Prostate gland (tissue), 2 donors: ENCODE measurements around the gene ILKAP.

Source experiments
- POLR2A ChIP-seq: fragments of 450-650 bp; IDR thresholded peaks from one replicate; pipeline ENCODE4 v1.6.1; 2016; ENCODE audit warnings: antibody characterized with exemption, mild to moderate bottlenecking
- POLR2AphosphoS5 ChIP-seq: sonication (generic); formaldehyde crosslinking; IDR thresholded peaks from one replicate; pipeline ENCODE4 v1.6.1; 2017; ENCODE audit warnings: antibody characterized with exemption
- TF ChIP-seq, protein P1 (sequence below), 4 experiments: fragments of 200-600 bp in 2 of 4; fragments of 450-650 bp in 2 of 4; sonication (generic) in 2 of 4; IDR thresholded peaks; 1 replicate in 3 of 4; 2 replicates in 1 of 4; pipeline ENCODE4 v1.5.1; 2016 to 2019; ENCODE audit warnings: antibody characterized with exemption in 4 of 4, mild to moderate bottlenecking in 2 of 4, moderate library complexity in 2 of 4

- TF ChIP-seq, protein P1, sequence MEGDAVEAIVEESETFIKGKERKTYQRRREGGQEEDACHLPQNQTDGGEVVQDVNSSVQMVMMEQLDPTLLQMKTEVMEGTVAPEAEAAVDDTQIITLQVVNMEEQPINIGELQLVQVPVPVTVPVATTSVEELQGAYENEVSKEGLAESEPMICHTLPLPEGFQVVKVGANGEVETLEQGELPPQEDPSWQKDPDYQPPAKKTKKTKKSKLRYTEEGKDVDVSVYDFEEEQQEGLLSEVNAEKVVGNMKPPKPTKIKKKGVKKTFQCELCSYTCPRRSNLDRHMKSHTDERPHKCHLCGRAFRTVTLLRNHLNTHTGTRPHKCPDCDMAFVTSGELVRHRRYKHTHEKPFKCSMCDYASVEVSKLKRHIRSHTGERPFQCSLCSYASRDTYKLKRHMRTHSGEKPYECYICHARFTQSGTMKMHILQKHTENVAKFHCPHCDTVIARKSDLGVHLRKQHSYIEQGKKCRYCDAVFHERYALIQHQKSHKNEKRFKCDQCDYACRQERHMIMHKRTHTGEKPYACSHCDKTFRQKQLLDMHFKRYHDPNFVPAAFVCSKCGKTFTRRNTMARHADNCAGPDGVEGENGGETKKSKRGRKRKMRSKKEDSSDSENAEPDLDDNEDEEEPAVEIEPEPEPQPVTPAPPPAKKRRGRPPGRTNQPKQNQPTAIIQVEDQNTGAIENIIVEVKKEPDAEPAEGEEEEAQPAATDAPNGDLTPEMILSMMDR (IDR thresholded peaks at IDR 0.05): no peak
- TF ChIP-seq POLR2A: no peak
- no peak for TF ChIP-seq POLR2AphosphoS5
These were observed 40.6 kb downstream of the ILKAP start for GRCh38 chr2:238162846-238163441.
